Esophagus squamous epithelium (tissue), 4 donors: ENCODE results near the gene FLVCR2.

Source experiments
- POLR2A ChIP-seq, 4 donors: fragments of 450-650 bp; IDR thresholded peaks; one replicate each; pipeline ENCODE4 v1.6.1; 2017; ENCODE audit warnings: antibody characterized with exemption in 4 of 4, mild to moderate bottlenecking in 4 of 4, moderate library complexity in 3 of 4
- TF ChIP-seq, protein P1 (sequence below), 6 experiments: fragments of 450-650 bp in 4 of 6; fragments of 200-600 bp in 2 of 6; sonication (generic) in 2 of 6; IDR thresholded peaks; one replicate each; pipeline ENCODE4 v1.5.1; 2016 to 2019; ENCODE audit warnings: antibody characterized with exemption in 6 of 6, mild to moderate bottlenecking in 4 of 6, moderate library complexity in 4 of 6

DNA sequence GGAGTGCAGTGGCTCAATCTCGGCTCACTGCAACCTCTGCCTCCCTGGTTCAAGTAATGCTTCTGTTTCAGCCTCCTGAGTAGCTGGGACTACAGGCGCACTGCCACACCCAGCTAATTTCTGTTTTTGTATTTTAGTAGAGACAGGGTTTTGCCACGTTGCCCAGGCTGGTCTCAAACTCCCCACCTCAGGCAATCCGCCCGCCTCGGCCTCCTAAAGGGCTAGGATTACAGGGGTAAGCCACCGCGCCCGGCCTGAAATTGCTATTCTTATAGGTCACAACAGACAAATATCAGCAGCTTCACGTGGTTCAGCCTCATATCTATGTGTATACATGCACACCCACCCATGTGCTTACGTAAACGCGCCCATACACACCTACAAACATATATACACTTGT is 32.5 kb upstream of the FLVCR2 start:
- TF ChIP-seq, protein P1, sequence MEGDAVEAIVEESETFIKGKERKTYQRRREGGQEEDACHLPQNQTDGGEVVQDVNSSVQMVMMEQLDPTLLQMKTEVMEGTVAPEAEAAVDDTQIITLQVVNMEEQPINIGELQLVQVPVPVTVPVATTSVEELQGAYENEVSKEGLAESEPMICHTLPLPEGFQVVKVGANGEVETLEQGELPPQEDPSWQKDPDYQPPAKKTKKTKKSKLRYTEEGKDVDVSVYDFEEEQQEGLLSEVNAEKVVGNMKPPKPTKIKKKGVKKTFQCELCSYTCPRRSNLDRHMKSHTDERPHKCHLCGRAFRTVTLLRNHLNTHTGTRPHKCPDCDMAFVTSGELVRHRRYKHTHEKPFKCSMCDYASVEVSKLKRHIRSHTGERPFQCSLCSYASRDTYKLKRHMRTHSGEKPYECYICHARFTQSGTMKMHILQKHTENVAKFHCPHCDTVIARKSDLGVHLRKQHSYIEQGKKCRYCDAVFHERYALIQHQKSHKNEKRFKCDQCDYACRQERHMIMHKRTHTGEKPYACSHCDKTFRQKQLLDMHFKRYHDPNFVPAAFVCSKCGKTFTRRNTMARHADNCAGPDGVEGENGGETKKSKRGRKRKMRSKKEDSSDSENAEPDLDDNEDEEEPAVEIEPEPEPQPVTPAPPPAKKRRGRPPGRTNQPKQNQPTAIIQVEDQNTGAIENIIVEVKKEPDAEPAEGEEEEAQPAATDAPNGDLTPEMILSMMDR (IDR thresholded peaks at IDR 0.05): no peak
- TF ChIP-seq POLR2A (IDR thresholded peaks at IDR 0.05): no peak
